IMR-90 (cell line): ENCODE data around the gene TRAF3. TPM values are rescaled to one million over a fixed set of nuclear protein-coding genes. Genes with fewer than 3 reads are reported as not detected.

ENCODE experiments used
- ATAC-seq: fragments of 200-7000 bp; cut with Tn5 transposase; 2 replicates; pipeline ENCODE4 v1.9.1; 2020; ENCODE audit warnings: low read depth, mild to moderate bottlenecking, moderate library complexity
- BruUV-seq: library from RNA; stranded (reverse); fragments of 400-500 nt; replicated peaks from 2 replicates; lab custom pipeline; 2021; lab: Mats Ljungman, UMichigan
- CTCF ChIA-PET: fragments of 300-600 bp; formaldehyde crosslinking; extraction: SDS; loops from one replicate; lab custom pipeline; 2021; ENCODE audit warnings: antibody characterized with exemption; lab: Yijun Ruan, JAX
- POLR2A ChIA-PET: fragments of 300-600 bp; sonication (Branson Sonifier 250); formaldehyde crosslinking; loops from one replicate; lab custom pipeline; 2022; ENCODE audit warnings: antibody characterized with exemption; ENCODE audit not compliant: unreplicated experiment; lab: Charles Lee
- DNase-seq: peaks from one replicate; pipeline ENCODE4 v3.0.0; 2013
- H2AFZ ChIP-seq: replicated peaks from 2 replicates; pipeline ENCODE3; 2013; ENCODE audit warnings: low read length, mild to moderate bottlenecking; ENCODE audit not compliant: poor library complexity
- H2AK5ac ChIP-seq: 2 replicates; pipeline ENCODE4 v1.6.1; 2013; ENCODE audit warnings: low read depth, low read length, inconsistent platforms
- H2AK9ac ChIP-seq: replicated peaks from 2 replicates; pipeline ENCODE3; 2013; ENCODE audit warnings: mild to moderate bottlenecking, low read depth, low read length, moderate library complexity; ENCODE audit not compliant: poor library complexity
- H2BK120ac ChIP-seq: 2 replicates; pipeline ENCODE4 v1.6.1; 2013; ENCODE audit warnings: low read depth, low read length, inconsistent platforms
- H2BK15ac ChIP-seq: 3 replicates; pipeline ENCODE4 v1.6.1; 2013; ENCODE audit warnings: low read depth, low read length, inconsistent platforms
- H2BK20ac ChIP-seq: 2 replicates; pipeline ENCODE4 v1.6.1; 2013; ENCODE audit warnings: low read depth, mild to moderate bottlenecking, inconsistent platforms, low read length, moderate library complexity
- H2BK5ac ChIP-seq: 2 replicates; pipeline ENCODE4 v1.6.1; 2013; ENCODE audit warnings: mild to moderate bottlenecking, low read depth, low read length, inconsistent platforms; ENCODE audit not compliant: poor library complexity, severe bottlenecking
- H3K14ac ChIP-seq: replicated peaks from 2 replicates; pipeline ENCODE4 v1.6.1; 2013; ENCODE audit warnings: low read depth, low read length, inconsistent platforms
- H3K18ac ChIP-seq: 2 replicates; pipeline ENCODE4 v1.6.1; 2013; ENCODE audit warnings: low read depth, low read length, control low read depth
- H3K23ac ChIP-seq: 2 replicates; pipeline ENCODE4 v1.6.1; 2013; ENCODE audit warnings: low read depth, low read length, inconsistent platforms
- H3K27ac ChIP-seq: 2 replicates; pipeline ENCODE4 v1.5.1; 2013; ENCODE audit warnings: mild to moderate bottlenecking, control low read depth, low read length; ENCODE audit not compliant: insufficient read depth
- H3K27me3 ChIP-seq: 2 replicates; pipeline ENCODE4 v1.6.1; 2013; ENCODE audit warnings: low read length; ENCODE audit not compliant: control insufficient read depth, insufficient read depth
- H3K36me3 ChIP-seq: 2 replicates; pipeline ENCODE4 v1.6.1; 2013; ENCODE audit warnings: low read length, mixed read lengths; ENCODE audit not compliant: control insufficient read depth, insufficient read depth
- H3K4ac ChIP-seq: 2 replicates; pipeline ENCODE4 v1.6.1; 2013; ENCODE audit warnings: low read depth, low read length, inconsistent platforms
- H3K4me1 ChIP-seq: 2 replicates; pipeline ENCODE4 v1.6.1; 2013; ENCODE audit warnings: low read length, mixed read lengths; ENCODE audit not compliant: control insufficient read depth, insufficient read depth
- H3K4me2 ChIP-seq: 2 replicates; pipeline ENCODE4 v1.6.1; 2013; ENCODE audit warnings: low read depth, mild to moderate bottlenecking, control low read depth, low read length, moderate library complexity
- H3K4me3 ChIP-seq: 2 replicates; pipeline ENCODE4 v1.5.1; 2013; ENCODE audit warnings: low read depth, mild to moderate bottlenecking, control low read depth, low read length, moderate library complexity; ENCODE audit not compliant: insufficient read depth
- H3K56ac ChIP-seq: 2 replicates; pipeline ENCODE4 v1.6.1; 2013; ENCODE audit warnings: low read length, inconsistent platforms; ENCODE audit not compliant: insufficient read depth; ENCODE audit errors: extremely low read depth
- H3K79me1 ChIP-seq, 2 experiments: 2 replicates each; pipeline ENCODE4 v1.6.1; 2013; ENCODE audit warnings: low read length in 2 of 2, inconsistent platforms in 1 of 2, low read depth in 1 of 2
- H3K9ac ChIP-seq: 2 replicates; pipeline ENCODE4 v1.6.1; 2013; ENCODE audit warnings: low read depth, low read length, control low read depth
- H3K9me1 ChIP-seq: 2 replicates; pipeline ENCODE4 v1.6.1; 2013; ENCODE audit warnings: low read length, inconsistent platforms; ENCODE audit not compliant: insufficient read depth
- H3K9me3 ChIP-seq: 2 replicates; pipeline ENCODE4 v1.6.1; 2013; ENCODE audit warnings: low read length; ENCODE audit not compliant: control insufficient read depth, insufficient read depth
- H4K20me1 ChIP-seq: 2 replicates; pipeline ENCODE4 v1.6.1; 2013; ENCODE audit warnings: low read length, inconsistent platforms; ENCODE audit not compliant: insufficient read depth
- H4K5ac ChIP-seq: 2 replicates; pipeline ENCODE4 v1.6.1; 2013; ENCODE audit warnings: mild to moderate bottlenecking, low read depth, low read length, control low read depth
- H4K8ac ChIP-seq, 2 experiments: 2 replicates each; pipeline ENCODE4 v1.6.1; 2013; ENCODE audit warnings: low read depth in 2 of 2, low read length in 2 of 2, control low read depth in 1 of 2, inconsistent platforms in 1 of 2
- H4K91ac ChIP-seq: 2 replicates; pipeline ENCODE4 v1.6.1; 2013; ENCODE audit warnings: low read depth, low read length, inconsistent platforms; ENCODE audit not compliant: insufficient read depth
- BHLHE40 ChIP-seq: fragments of 150-350 bp; IDR thresholded peaks from 2 replicates; pipeline ENCODE4 v1.6.1; 2016; ENCODE audit warnings: mild to moderate bottlenecking, low read depth, low read length
- CEBPB ChIP-seq: IDR thresholded peaks from 2 replicates; pipeline ENCODE4 v1.6.1; 2012; ENCODE audit warnings: low read depth, low read length, improper control_type of control experiment
- CHD1 ChIP-seq: IDR thresholded peaks from 2 replicates; pipeline ENCODE4 v1.6.1; 2012; ENCODE audit warnings: low read depth, low read length, improper control_type of control experiment
- ELK1 ChIP-seq: fragments of 150-350 bp; IDR thresholded peaks from 2 replicates; pipeline ENCODE4 v1.6.1; 2016; ENCODE audit warnings: low read depth, mild to moderate bottlenecking, low read length, moderate library complexity, borderline replicate concordance
- FOS ChIP-seq: fragments of 150-350 bp; IDR thresholded peaks from 2 replicates; pipeline ENCODE4 v1.6.1; 2016; ENCODE audit warnings: low read depth, low read length
- MAFK ChIP-seq: IDR thresholded peaks from 2 replicates; pipeline ENCODE4 v1.6.1; 2012; ENCODE audit warnings: low read depth, low read length, improper control_type of control experiment
- MAZ ChIP-seq: IDR thresholded peaks from 2 replicates; pipeline ENCODE4 v1.6.1; 2012; ENCODE audit warnings: low read depth, mild to moderate bottlenecking, low read length, improper control_type of control experiment, moderate library complexity, borderline replicate concordance
- MXI1 ChIP-seq: IDR thresholded peaks from 2 replicates; pipeline ENCODE4 v1.6.1; 2012; ENCODE audit warnings: low read depth, mild to moderate bottlenecking, low read length, moderate library complexity, borderline replicate concordance
- NFE2L2 ChIP-seq: fragments of 150-350 bp; IDR thresholded peaks from 2 replicates; pipeline ENCODE4 v1.6.1; 2016; ENCODE audit warnings: low read depth, mild to moderate bottlenecking, low read length
- POLR2A ChIP-seq: IDR thresholded peaks from 2 replicates; pipeline ENCODE4 v1.6.1; 2012; ENCODE audit warnings: mild to moderate bottlenecking, low read depth, low read length
- RCOR1 ChIP-seq: IDR thresholded peaks from 2 replicates; pipeline ENCODE4 v1.6.1; 2012; ENCODE audit warnings: mild to moderate bottlenecking, low read length, improper control_type of control experiment; ENCODE audit not compliant: insufficient replicate concordance
- RFX5 ChIP-seq: IDR thresholded peaks from 2 replicates; pipeline ENCODE4 v1.8.0; 2012; ENCODE audit warnings: low read depth, mild to moderate bottlenecking, low read length, moderate library complexity
- USF2 ChIP-seq: fragments of 150-350 bp; IDR thresholded peaks from 2 replicates; pipeline ENCODE4 v1.6.1; 2017; ENCODE audit warnings: mild to moderate bottlenecking, antibody characterized with exemption, low read length, low read depth
- WGBS, 2 experiments: methylation state at CpG; one replicate each; pipeline versions ENCODE4 v1.1.5 to v1.1.7; 2013; ENCODE audit warnings: missing lambda C conversion rate in 2 of 2; ENCODE audit not compliant: insufficient read length in 1 of 2; ENCODE audit errors: extremely low coverage in 2 of 2; 5-methylcytosine and 5-hydroxymethylcytosine counted together
- dilution Hi-C: fragments of 300-500 bp; cut with HindIII; formaldehyde crosslinking; loops from one replicate; pipeline ENCODE4 v1.14.3; 2018; ENCODE audit warnings: low sequenced_read_pairs; ENCODE audit not compliant: unreplicated experiment
- in situ Hi-C: fragments of 300-500 bp; cut with MboI; formaldehyde crosslinking; loops from 3 replicates; pipeline ENCODE4 v1.14.3; 2019; ENCODE audit warnings: low sequenced_read_pairs, inconsistent platforms, mixed read lengths
- intact Hi-C: fragments of 100-400 bp; cut with micrococcal nuclease; formaldehyde crosslinking; loops from 2 replicates; pipeline ENCODE4 v1.10.0; 2022
- polyA plus RNA-seq, 3 experiments: library from polyadenylated mRNA; depleted of rRNA; stranded (reverse); fragments of >200 nt; gene quantifications; 2 replicates each; pipeline ENCODE4 v1.2.3, GENCODE V29; 2012; ENCODE audit warnings: low replicate concordance in 1 of 3
- total RNA-seq: library from RNA; depleted of rRNA; stranded (reverse); fragments of >200 nt; gene quantifications from 2 replicates; pipeline ENCODE4 v1.2.3, GENCODE V29; 2012

Gene TRAF3
- total and polyA plus RNA-seq, 2 of the 4 experiments (the other 2 are of a cell fraction): 21.2 to 25.3 TPM

DNA sequence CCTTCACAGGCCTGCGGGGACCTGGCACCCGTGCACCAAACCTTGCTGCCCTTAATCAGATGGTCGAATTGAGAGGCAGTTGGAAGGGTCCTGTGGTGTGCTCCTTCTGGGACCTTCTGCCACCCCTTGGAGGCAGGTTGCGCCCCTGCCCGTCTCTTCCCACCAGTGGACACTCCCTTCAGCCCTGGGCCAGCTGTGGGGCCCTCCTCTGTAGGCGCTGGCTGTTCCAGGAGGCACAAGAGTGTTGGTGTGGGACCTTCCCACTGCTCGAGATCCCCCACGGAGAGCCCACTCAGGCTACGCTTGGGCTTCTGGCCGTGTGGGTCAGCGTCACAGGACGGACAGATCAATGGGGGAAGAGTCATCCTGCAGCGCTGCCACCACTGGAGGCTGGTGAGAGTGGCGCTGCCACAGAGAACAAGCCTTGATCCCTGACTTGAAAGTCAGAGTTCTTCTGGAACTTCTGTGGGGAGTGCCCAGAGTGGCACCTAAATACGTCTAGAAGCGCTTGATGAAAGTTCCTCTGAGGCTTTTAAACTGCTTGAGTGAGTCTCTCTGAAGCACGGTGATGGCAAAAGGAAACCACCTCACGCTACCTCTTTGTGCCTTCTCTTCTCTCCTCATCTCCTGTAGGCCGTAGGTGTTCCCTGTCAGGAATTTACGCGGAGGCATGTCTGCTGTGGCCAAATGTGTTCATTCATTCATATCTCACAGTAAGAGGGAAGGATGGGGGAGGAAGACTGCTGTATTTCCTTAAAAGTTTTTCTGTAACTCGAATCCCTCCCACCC lies 48.3 kb downstream of the TRAF3 start:
- no peak overlapping the region for H3K14ac ChIP-seq
- H3K79me1 ChIP-seq: peaks cover 48 to 82% of the 10 kb centered on the region in 2 experiments
- no peak overlapping the region for H3K4me2 ChIP-seq
- no peaks in the 10 kb centered on the region for H3K36me3 ChIP-seq
- intact Hi-C loops: loop anchor here (5.0 kb wide), 1 partner anchor 43 kb away; no protein-coding TSS in a partner anchor
- H3K56ac ChIP-seq: no peak overlapping the region
- in situ Hi-C loops: no loop called here
- no peak overlapping the region for H4K91ac ChIP-seq
- no peak overlapping the region for H2BK15ac ChIP-seq
- no peak for TF ChIP-seq USF2
- TF ChIP-seq NFE2L2: no peak
- TF ChIP-seq MXI1: no peak
- no peak for TF ChIP-seq MAZ
- TF ChIP-seq FOS: no peak
- TF ChIP-seq ELK1: no peak
- TF ChIP-seq POLR2A: no peak
- TF ChIP-seq RCOR1: no peak
- no peak for TF ChIP-seq CHD1
- TF ChIP-seq CEBPB: no peak
- no peak for TF ChIP-seq MAFK
- no peak for TF ChIP-seq BHLHE40
- no peak for TF ChIP-seq RFX5
- no peak overlapping the region for H4K5ac ChIP-seq
- ATAC-seq (no peak), DNase-seq (no peak)
- H2AFZ ChIP-seq: no peak overlapping the region
- peaks cover 22% of the 10 kb centered on the region for H3K4me1 ChIP-seq
- no peaks in the 10 kb centered on the region for H3K27me3 ChIP-seq
- H3K9me1 ChIP-seq: peaks cover 16% of the 10 kb centered on the region
- H2BK5ac ChIP-seq: no peak overlapping the region
- no TSS peak for BruUV-seq
- no peak overlapping the region for H2BK20ac ChIP-seq
- H3K18ac ChIP-seq: no peak overlapping the region
- peaks cover 73% of the 10 kb centered on the region for H4K20me1 ChIP-seq
- H3K4ac ChIP-seq: no peak overlapping the region
- H3K27ac ChIP-seq: no peak overlapping the region
- 97% methylated on average over 5 of the region's 22 CpGs; no CpG with 5 or more reads in 1 of the 2 experiments for WGBS, 2 experiments
- H3K23ac ChIP-seq: no peak overlapping the region
- H2AK9ac ChIP-seq: peak overlapping the region; percentile 9
- no peaks in the 10 kb centered on the region for H3K9me3 ChIP-seq
- H3K9ac ChIP-seq: no peak overlapping the region
- H4K8ac ChIP-seq: no peak overlapping the region
- no peak overlapping the region for H2BK120ac ChIP-seq
- H2AK5ac ChIP-seq: peak overlapping the region; percentile 29
- dilution Hi-C loops: no loop called here
- H3K4me3 ChIP-seq: no peak overlapping the region
- CTCF ChIA-PET: no interaction called here
- POLR2A ChIA-PET: no interaction called here
